Heart right ventricle (tissue), 16 donors: ENCODE results near the gene SLC39A5. TPM values are rescaled to one million over a fixed set of nuclear protein-coding genes. Genes with fewer than 3 reads are reported as not detected.

Experiments
- ATAC-seq, 8 donors: fragments of 200-7000 bp; cut with Tn5 transposase; one replicate each; pipeline ENCODE4 v1.9.1; 2020; ENCODE audit warnings: mild to moderate bottlenecking in 8 of 8, moderate library complexity in 8 of 8, moderate number of reproducible peaks in 1 of 8
- DNase-seq, 2 donors: peaks; one replicate each; pipeline ENCODE4 v3.0.0-alpha.2; 2020
- H3K27ac ChIP-seq, 10 donors: fragments of 200-600 bp; sonication (generic) in 2 of 10; one replicate each; pipeline versions ENCODE4 v1.5.0 to v1.8.0; 2020 to 2022; ENCODE audit warnings: mild to moderate bottlenecking in 3 of 10
- H3K27me3 ChIP-seq, 7 donors: fragments of 200-600 bp; one replicate each; pipeline ENCODE4 v1.8.0; 2021 to 2022; ENCODE audit warnings: mild to moderate bottlenecking in 2 of 7
- H3K36me3 ChIP-seq, 9 donors: fragments of 200-600 bp; sonication (generic) in 1 of 9; one replicate each; pipeline versions ENCODE4 v1.5.0 to v1.8.0; 2020 to 2022; ENCODE audit warnings: mild to moderate bottlenecking in 2 of 9
- H3K4me1 ChIP-seq, 9 donors: fragments of 200-600 bp; sonication (generic) in 1 of 9; one replicate each; pipeline versions ENCODE4 v1.5.0 to v1.8.0; 2020 to 2022; ENCODE audit warnings: mild to moderate bottlenecking in 4 of 9
- H3K4me3 ChIP-seq, 10 donors: fragments of 200-600 bp; sonication (generic) in 2 of 10; one replicate each; pipeline versions ENCODE4 v1.5.0 to v1.8.0; 2020 to 2022; ENCODE audit warnings: mild to moderate bottlenecking in 7 of 10, moderate library complexity in 2 of 10
- H3K9me3 ChIP-seq, 11 donors: fragments of 200-600 bp in 10 of 11; sonication (generic) in 2 of 11; one replicate each; pipeline versions ENCODE4 v1.5.0 to v1.8.0; 2013 to 2022; ENCODE audit warnings: mild to moderate bottlenecking in 2 of 11, control low read depth in 1 of 11, moderate library complexity in 1 of 11
- CTCF ChIP-seq, 9 donors: fragments of 200-600 bp; sonication (generic) in 2 of 9; IDR thresholded peaks; one replicate each; pipeline versions ENCODE4 v1.5.0 to v1.8.0; 2021 to 2022; ENCODE audit warnings: antibody characterized with exemption in 9 of 9, mild to moderate bottlenecking in 5 of 9, moderate library complexity in 1 of 9
- WGBS, 2 donors: extraction: QIAGEN DNeasy Blood & Tissue Kit; methylation state at CpG; one replicate each; pipeline ENCODE4 v1.1.7; 2013; ENCODE audit warnings: inconsistent platforms in 1 of 2; 5-methylcytosine and 5-hydroxymethylcytosine counted together
- intact Hi-C, 10 donors: fragments of 100-400 bp; cut with DNase I; formaldehyde crosslinking; loops; one replicate each; pipeline versions ENCODE4 v1.11.1 to v1.14.2; 2022
- polyA plus RNA-seq, 2 donors: library from polyadenylated mRNA; stranded (reverse); fragments of 200-250 nt; gene quantifications; one replicate each; pipeline ENCODE4 v1.2.3, GENCODE V29; 2013
- total RNA-seq, 10 donors: library from RNA; stranded (reverse); fragmentation: NEBNext Ultra II Directional in 3 of 10; extraction: Animal tissue kit (Norgen Biotek cat#: 25700) in 3 of 10; gene quantifications; one replicate each; pipeline versions ENCODE4 v1.2.1 to v1.2.4, GENCODE V29; 2021 to 2023
- donor health status: Arrhythmogenic right ventricular cardiomyopathy.
- donor health status: ischemic (EF 13 %, LVEDD 7.1; RV severe dilation, severe dysfunction).
- donor health status: healthy with polysubstance abuse.
- donor health status: DM: no; HTN: yes; CAD: no.
- donor health status: DM: no; HTN: no; CAD: no.
- donor health status: ischemic (EF 25% LVEDD 6.9; RV normal size, moderate dysfunction).
- donor health status: ischemic (EF 25% LVEDD 5.7; RV mildly dilated, moderate dysfunction).
- donor health status: healthy.
- donor health status: DM: yes; HTN: yes; CAD: no.
- donor health status: Ischemic cardiomyopathy.
- donor health status: ischemic (EF 35%, LVEDD 5.7; RV mildly dilated, moderate dysfunction).
- donor health status: nonischemic (EF 11% LVEDD 7.7; RV severe dilation, severe dysfunction).
- donor health status: DM: yes; HTN: yes; CAD: no.
- donor health status: PGD.
- donor health status: ischemic (EF 29% LVEDD 5.4; RV normal size, mild dysfunction).
- donor health status: nonischemic (EF 23%, LVEDD 6.1; RV moderate dilation, normal function).

The SLC39A5 gene
- total and polyA plus RNA-seq, 12 donors: 0.20 to 0.59 TPM; not detected in 10

GRCh38 chr12:56231184-56231582, 1.3 kb downstream of the SLC39A5 start:
- no peak overlapping the region for H3K27ac ChIP-seq
- ATAC-seq (peak in 2 of 8 donors; percentile 8 to 16), DNase-seq (no peak)
- H3K36me3 ChIP-seq: peaks cover 0 to 36% (median 0%) of the 10 kb centered on the region in 9 donors
- no peaks in the 10 kb centered on the region for H3K27me3 ChIP-seq
- TF ChIP-seq CTCF (IDR thresholded peaks at IDR 0.05): no peak
- WGBS, 2 donors: 90 to 92% methylated on average over 11 of the region's 11 CpGs
- no peaks in the 10 kb centered on the region for H3K4me1 ChIP-seq
- intact Hi-C loops: no loop called here
- no peak overlapping the region for H3K4me3 ChIP-seq
- H3K9me3 ChIP-seq: no peaks in the 10 kb centered on the region

- intact Hi-C loops: no loop called here
- no peak for TF ChIP-seq CTCF (IDR thresholded peaks at IDR 0.05)
- no peak overlapping the region for H3K4me3 ChIP-seq
- H3K9me3 ChIP-seq: no peaks in the 10 kb centered on the region
- no peaks in the 10 kb centered on the region for H3K4me1 ChIP-seq
- H3K27me3 ChIP-seq: no peaks in the 10 kb centered on the region
- peaks cover 0 to 37% (median 4%) of the 10 kb centered on the region in 9 donors for H3K36me3 ChIP-seq
- DNase-seq: no peak
- no peak overlapping the region for H3K27ac ChIP-seq
- 67 to 68% methylated on average over 16 of the region's 16 CpGs for WGBS, 2 donors
- no peak for ATAC-seq
Measured at GRCh38 chr12:56234746-56235436, 5.0 kb downstream of the SLC39A5 start.

- no peak overlapping the region for H3K27ac ChIP-seq
- no peaks in the 10 kb centered on the region for H3K4me1 ChIP-seq
- H3K27me3 ChIP-seq: no peaks in the 10 kb centered on the region
- intact Hi-C loops: no loop called here
- H3K4me3 ChIP-seq: no peak overlapping the region
- H3K9me3 ChIP-seq: no peaks in the 10 kb centered on the region
- ATAC-seq (no peak), DNase-seq (no peak)
- WGBS, 2 donors: 93 to 94% methylated on average over 6 of the region's 6 CpGs
- peaks cover 0 to 49% (median 11%) of the 10 kb centered on the region in 9 donors for H3K36me3 ChIP-seq
- no peak for TF ChIP-seq CTCF (IDR thresholded peaks at IDR 0.05)
Measured at GRCh38 chr12:56236091-56236490, 6.2 kb downstream of the SLC39A5 start.

- ATAC-seq (peak in 3 of 8 donors; percentile 5 to 25 (median 7)), DNase-seq (no peak)
- intact Hi-C loops: no loop called here
- no peaks in the 10 kb centered on the region for H3K9me3 ChIP-seq
- no peak for TF ChIP-seq CTCF (IDR thresholded peaks at IDR 0.05)
- H3K4me1 ChIP-seq: no peaks in the 10 kb centered on the region
- WGBS, 2 donors: 69 to 71% methylated on average over 5 of the region's 5 CpGs
- no peak overlapping the region for H3K27ac ChIP-seq
- no peaks in the 10 kb centered on the region for H3K27me3 ChIP-seq
- no peak overlapping the region for H3K4me3 ChIP-seq
- H3K36me3 ChIP-seq: peaks cover 0 to 58% (median 18%) of the 10 kb centered on the region in 9 donors
Measured at GRCh38 chr12:56236985-56237384, 7.1 kb downstream of the SLC39A5 start.
